SK-N-SH (cell line): ENCODE results near the gene SLC24A5.

Source experiments
- EP300 ChIP-seq, 2 experiments: IDR thresholded peaks; 2 replicates each; pipeline versions ENCODE4 v1.4.0 to v1.6.1; 2012; ENCODE audit warnings: borderline replicate concordance in 1 of 2, low read depth in 1 of 2, low read length in 1 of 2
- FOXM1 ChIP-seq: IDR thresholded peaks from 2 replicates; pipeline ENCODE4 v1.4.0; 2012; ENCODE audit warnings: low read depth, mild to moderate bottlenecking

GRCh38 chr15:48168616-48169015 is 47.8 kb downstream of the SLC24A5 start:
- TF ChIP-seq EP300 (IDR thresholded peaks at IDR 0.05; ENCODE audit: borderline replicate concordance in 1 of 2, low read depth in 1 of 2, low read length in 1 of 2) (no peak), FOXM1 (no peak)
